Loucy (cell line): ENCODE data around the gene PTPRT.

Experiments
- CTCF ChIP-seq: fragments of 200-600 bp; sonication (generic); conservative IDR thresholded peaks from 2 replicates; pipeline ENCODE4 v1.5.1; 2014; ENCODE audit warnings: mild to moderate bottlenecking, antibody characterized with exemption, low read length
- EZH2phosphoT487 ChIP-seq: fragments of 200-600 bp; IDR thresholded peaks from 2 replicates; pipeline ENCODE4 v1.6.1; 2018; ENCODE audit warnings: antibody characterized with exemption, mild to moderate bottlenecking, moderate library complexity, borderline replicate concordance

GRCh38 chr20:43037605-43038309 lies 151.9 kb downstream of the PTPRT start:
- TF ChIP-seq CTCF (no peak), EZH2phosphoT487 (no peak)
